GM18520 (cell line): Measurements from ENCODE around the gene ANKRD44.

Experiments
- ATAC-seq: cut with Tn5 transposase; IDR thresholded peaks from one replicate; pipeline ENCODE4 v1.9.1; 2021; ENCODE audit not compliant: unreplicated experiment

The ANKRD44 gene

GRCh38 chr2:197211881-197212342 lies 98.7 kb downstream of the ANKRD44 start:
- ATAC-seq = no peak

- no peak for ATAC-seq
Observed at GRCh38 chr2:197210430-197210829, 100.2 kb downstream of the ANKRD44 start.

- ATAC-seq = peak; percentile 24
Observed at GRCh38 chr2:197209742-197210408, 100.7 kb downstream of the ANKRD44 start.

DNA sequence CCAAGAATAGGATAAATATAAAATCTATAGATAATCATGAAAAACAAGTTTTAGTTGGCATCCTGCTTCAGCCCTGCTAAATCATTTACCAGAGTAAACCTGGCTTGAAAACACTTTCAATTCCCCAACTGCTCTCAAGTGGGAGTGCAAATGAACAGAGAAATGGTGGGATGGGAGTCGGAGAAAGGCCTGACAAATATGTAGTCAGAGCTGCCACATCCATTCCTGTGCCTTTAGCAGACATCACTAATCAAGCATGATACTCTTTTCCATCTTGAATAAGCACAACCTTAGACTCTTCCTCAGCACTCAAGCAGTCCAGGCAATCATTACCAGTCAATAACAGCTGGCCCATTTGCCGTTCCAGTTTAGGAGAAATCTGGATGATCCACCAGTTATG lies 101.3 kb downstream of the ANKRD44 start:
- no peak for ATAC-seq

DNA sequence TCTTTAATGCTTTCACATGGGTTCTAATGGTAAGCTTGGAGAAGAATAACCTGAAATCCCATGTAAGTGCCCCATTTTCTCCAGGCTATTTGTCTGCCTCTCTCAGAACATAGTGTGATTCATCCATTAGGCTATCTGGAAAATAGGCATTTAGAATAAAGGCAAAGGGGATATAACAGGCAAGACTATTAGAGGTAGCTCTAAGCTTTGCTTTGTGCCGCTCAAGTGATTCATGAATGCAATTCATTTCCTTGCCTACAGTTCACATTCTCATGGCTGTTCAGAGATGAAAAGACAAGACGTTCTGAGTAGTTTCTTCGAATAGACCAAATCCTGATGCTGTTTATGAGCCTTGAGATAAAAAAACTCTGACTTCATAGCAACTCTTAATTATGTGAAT lies 101.7 kb downstream of the ANKRD44 start:
- no peak for ATAC-seq

GRCh38 chr2:197208024-197208423 lies 102.6 kb downstream of the ANKRD44 start:
- ATAC-seq = no peak

DNA sequence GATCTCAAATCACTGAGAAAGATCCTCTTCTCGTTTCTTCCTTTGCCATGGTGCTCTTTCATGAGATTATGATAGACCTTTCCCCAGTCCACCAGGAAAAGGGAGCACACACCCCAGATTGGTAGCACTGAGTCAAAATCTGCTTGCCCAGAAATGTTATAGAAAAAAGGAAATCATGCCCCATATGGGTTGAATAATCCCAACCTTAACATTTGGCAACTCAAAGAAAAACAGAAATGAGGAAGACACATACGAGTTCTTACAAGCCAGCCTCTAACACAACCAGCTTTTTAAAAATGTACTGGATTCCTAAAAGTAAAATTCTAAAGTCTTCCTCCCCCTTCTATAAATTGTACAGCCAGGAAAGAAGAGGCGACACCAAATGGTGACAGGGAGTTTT lies 103.0 kb downstream of the ANKRD44 start:
- no peak for ATAC-seq

- no peak for ATAC-seq
Observed at GRCh38 chr2:197207106-197207505, 103.5 kb downstream of the ANKRD44 start.

DNA sequence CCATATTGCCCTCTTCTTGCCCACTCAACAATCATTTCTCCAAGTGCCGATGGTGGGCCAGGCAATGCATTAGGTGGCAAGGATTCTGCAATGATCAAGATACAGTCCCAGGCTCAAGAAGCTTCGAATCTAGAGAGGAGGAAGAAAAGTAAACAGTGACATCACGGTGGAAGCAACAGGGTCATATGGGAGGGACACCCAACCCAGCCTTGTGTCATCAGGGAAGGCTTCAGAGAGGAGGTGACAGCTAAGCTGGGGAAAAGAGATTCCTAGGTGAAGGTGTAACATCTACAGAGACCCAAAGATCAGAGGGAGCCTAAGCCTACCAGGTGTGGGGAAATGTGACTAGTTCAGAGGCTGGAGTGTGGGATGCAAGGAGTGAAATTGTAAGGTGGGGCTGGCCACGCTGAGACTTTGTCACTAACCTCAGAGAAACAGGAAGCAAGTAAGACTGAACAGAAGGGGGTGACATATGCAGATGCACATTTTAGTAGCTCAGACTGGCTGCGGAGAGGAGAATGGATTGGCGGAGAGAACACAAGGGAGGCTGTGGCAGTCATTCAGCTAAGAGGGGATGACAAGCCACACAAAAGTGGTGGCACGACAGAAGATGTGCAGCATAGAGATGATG lies 104.9 kb downstream of the ANKRD44 start:
- ATAC-seq = peak; percentile 51

- no peak for ATAC-seq
Observed at GRCh38 chr2:197204519-197205250, 105.9 kb downstream of the ANKRD44 start.

- no peak for ATAC-seq
Observed at GRCh38 chr2:197201874-197202273, 108.7 kb downstream of the ANKRD44 start.

- ATAC-seq = no peak
Observed at GRCh38 chr2:197200762-197201058, 109.9 kb downstream of the ANKRD44 start.

- ATAC-seq = no peak
Observed at GRCh38 chr2:197200051-197200761, 110.4 kb downstream of the ANKRD44 start.

DNA sequence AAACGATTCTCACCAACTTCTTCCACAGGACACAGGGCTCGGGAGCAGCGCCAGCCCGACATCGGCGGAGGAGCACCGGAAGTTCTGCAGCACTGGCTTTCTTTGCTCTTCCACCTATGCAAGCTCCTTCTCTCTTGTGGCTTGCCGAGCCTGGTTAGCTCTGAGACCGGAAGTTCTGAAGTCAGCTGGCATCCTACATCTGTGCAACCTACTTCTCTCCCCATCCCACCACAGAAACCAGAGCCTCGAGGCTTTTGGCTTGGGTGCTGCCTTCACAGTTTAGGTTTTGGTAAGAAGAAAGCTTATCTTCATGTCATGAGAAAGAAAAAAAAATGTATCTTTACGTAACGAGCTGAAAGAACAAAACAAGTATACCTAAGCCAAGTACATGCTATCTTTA lies 111.7 kb downstream of the ANKRD44 start:
- peak; percentile 98 for ATAC-seq

- no peak for ATAC-seq
Observed at GRCh38 chr2:197197895-197198311, 112.7 kb downstream of the ANKRD44 start.

GRCh38 chr2:197196541-197197180 lies 113.9 kb downstream of the ANKRD44 start:
- ATAC-seq = no peak

- no peak for ATAC-seq
Observed at GRCh38 chr2:197195518-197195917, 115.1 kb downstream of the ANKRD44 start.

- peak; percentile 49 for ATAC-seq
Observed at GRCh38 chr2:197191940-197192322, 118.6 kb downstream of the ANKRD44 start.

DNA sequence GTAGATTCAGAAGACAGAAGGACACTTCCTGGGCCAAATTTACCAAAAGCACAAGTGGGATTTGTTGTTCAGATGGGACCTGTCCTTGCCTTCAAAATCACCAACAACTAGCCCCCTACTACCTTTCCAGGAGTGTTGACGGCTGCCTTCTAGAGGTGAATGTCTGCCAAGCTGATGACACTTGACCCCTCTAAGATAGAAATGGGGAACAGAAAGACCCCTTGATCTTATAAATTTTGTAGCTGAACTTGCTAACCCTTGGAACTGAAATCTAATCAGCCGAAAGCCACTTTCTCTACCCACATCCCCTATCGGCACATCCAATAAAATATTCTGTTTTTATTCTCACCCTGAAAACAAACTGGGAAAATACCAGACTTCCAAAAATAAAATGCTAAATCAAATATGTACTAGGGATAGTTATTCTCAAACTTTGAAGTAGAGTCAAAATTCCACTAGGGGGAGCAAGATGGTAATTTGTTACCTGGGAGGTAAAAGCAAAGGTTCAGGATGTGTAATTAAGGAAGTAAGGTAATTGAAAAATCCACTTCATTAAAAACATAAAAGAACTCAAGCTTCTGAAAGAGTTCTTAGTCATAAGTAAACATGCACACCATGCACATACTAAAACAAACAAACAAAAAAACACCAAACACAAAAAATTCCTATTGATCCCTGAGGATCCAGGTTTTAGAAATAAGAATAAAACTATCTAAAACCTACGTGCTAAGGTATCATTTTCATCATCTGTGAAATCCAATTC lies 119.2 kb downstream of the ANKRD44 start:
- no peak for ATAC-seq

GRCh38 chr2:197190100-197190432 lies 120.5 kb downstream of the ANKRD44 start:
- no peak for ATAC-seq
